Skeletal muscle satellite cell (primary cell): Measurements from ENCODE around the gene NCK1.
A peak's percentile ranks its signal among the peaks of the same experiment; 100 is the strongest.
"Not testable (repeated sequence)": the region's sequence is repeated elsewhere in the genome, so short reads cannot be mapped to it uniquely, and the experiment has no call there.

ENCODE experiments used
- H3K27me3 ChIP-seq: 2 replicates; pipeline ENCODE4 v1.7.0; 2013; ENCODE audit warnings: low read length; ENCODE audit not compliant: control insufficient read depth, insufficient read depth
- H3K36me3 ChIP-seq: 2 replicates; pipeline ENCODE4 v1.7.0; 2013; ENCODE audit warnings: mild to moderate bottlenecking, control low read depth, low read length; ENCODE audit not compliant: insufficient read depth
- H3K4me1 ChIP-seq: 2 replicates; pipeline ENCODE4 v1.7.0; 2013; ENCODE audit warnings: low read length; ENCODE audit not compliant: control insufficient read depth, insufficient read depth
- H3K4me2 ChIP-seq: 2 replicates; pipeline ENCODE4 v1.7.0; 2013; ENCODE audit warnings: mild to moderate bottlenecking, low read length
- H3K4me3 ChIP-seq: 2 replicates; pipeline ENCODE4 v1.7.0; 2013; ENCODE audit warnings: low read length
- H3K9ac ChIP-seq: 2 replicates; pipeline ENCODE4 v1.7.0; 2013; ENCODE audit warnings: mild to moderate bottlenecking, low read depth, low read length, moderate library complexity
- H3K9me3 ChIP-seq: replicated peaks from 2 replicates; pipeline ENCODE4 v1.7.0; 2013; ENCODE audit warnings: mild to moderate bottlenecking, control low read depth, low read length

Gene NCK1

GRCh38 chr3:136974670-136975069 lies 112.7 kb downstream of the NCK1 start:
- Histone ChIP-seq H3K27me3 (no peaks in the 10 kb centered on the region), H3K4me2 (no peak overlapping the region), H3K4me1 (peaks cover 3% of the 10 kb centered on the region), H3K4me3 (no peak overlapping the region), H3K36me3 (no peaks in the 10 kb centered on the region), H3K9me3 (no peaks in the 10 kb centered on the region), H3K9ac (no peak overlapping the region)

GRCh38 chr3:136979204-136979603 lies 117.2 kb downstream of the NCK1 start:
- H3K4me3 ChIP-seq: no peak overlapping the region

GRCh38 chr3:136979684-136980083 lies 117.7 kb downstream of the NCK1 start:
- no peak overlapping the region for H3K9ac ChIP-seq
- no peaks in the 10 kb centered on the region for H3K27me3 ChIP-seq
- H3K4me3 ChIP-seq: no peak overlapping the region
- H3K36me3 ChIP-seq: no peaks in the 10 kb centered on the region
- no peak overlapping the region for H3K4me2 ChIP-seq
- H3K4me1 ChIP-seq: peaks cover 8% of the 10 kb centered on the region
- H3K9me3 ChIP-seq: no peaks in the 10 kb centered on the region

More at GRCh38 chr3:136979204-136979603, 117.2 kb downstream of the NCK1 start:
- H3K36me3 ChIP-seq: no peaks in the 10 kb centered on the region
- peaks cover 3% of the 10 kb centered on the region for H3K4me1 ChIP-seq
- H3K9ac ChIP-seq: no peak overlapping the region
- H3K27me3 ChIP-seq: no peaks in the 10 kb centered on the region
- H3K9me3 ChIP-seq: no peaks in the 10 kb centered on the region
- no peak overlapping the region for H3K4me2 ChIP-seq

GRCh38 chr3:136982033-136982432 lies 120.0 kb downstream of the NCK1 start:
- Histone ChIP-seq H3K36me3 (no peaks in the 10 kb centered on the region), H3K27me3 (no peaks in the 10 kb centered on the region), H3K4me1 (peaks cover 19% of the 10 kb centered on the region), H3K9me3 (no peaks in the 10 kb centered on the region), H3K9ac (no peak overlapping the region), H3K4me3 (no peak overlapping the region), H3K4me2 (no peak overlapping the region)

GRCh38 chr3:136982520-136983138 lies 120.6 kb downstream of the NCK1 start:
- Histone ChIP-seq H3K27me3 (no peaks in the 10 kb centered on the region), H3K9ac (no peak overlapping the region), H3K9me3 (no peaks in the 10 kb centered on the region), H3K36me3 (no peaks in the 10 kb centered on the region), H3K4me1 (peaks cover 19% of the 10 kb centered on the region), H3K4me3 (no peak overlapping the region), H3K4me2 (no peak overlapping the region)

- Histone ChIP-seq H3K4me3 (no peak overlapping the region), H3K9ac (peak overlapping the region; percentile 9), H3K27me3 (no peaks in the 10 kb centered on the region), H3K9me3 (no peaks in the 10 kb centered on the region), H3K4me2 (peak overlapping the region; percentile 48), H3K4me1 (peaks cover 17% of the 10 kb centered on the region), H3K36me3 (no peaks in the 10 kb centered on the region)
Measured at GRCh38 chr3:136984837-136985236, 122.8 kb downstream of the NCK1 start.

GRCh38 chr3:136987398-136987980 lies 125.5 kb downstream of the NCK1 start:
- H3K4me2 ChIP-seq, H3K4me3 ChIP-seq, H3K36me3 ChIP-seq, H3K27me3 ChIP-seq, H3K9ac ChIP-seq, H3K9me3 ChIP-seq: not testable (repeated sequence)
- peaks cover 17% of the 10 kb centered on the region for H3K4me1 ChIP-seq

- no peak overlapping the region for H3K4me3 ChIP-seq
- peaks cover 17% of the 10 kb centered on the region for H3K4me1 ChIP-seq
- no peak overlapping the region for H3K9ac ChIP-seq
- no peaks in the 10 kb centered on the region for H3K9me3 ChIP-seq
- H3K27me3 ChIP-seq: no peaks in the 10 kb centered on the region
- H3K4me2 ChIP-seq: no peak overlapping the region
- no peaks in the 10 kb centered on the region for H3K36me3 ChIP-seq
Measured at GRCh38 chr3:136988651-136989050, 126.6 kb downstream of the NCK1 start.

- H3K27me3 ChIP-seq: no peaks in the 10 kb centered on the region
- no peaks in the 10 kb centered on the region for H3K9me3 ChIP-seq
- H3K4me2 ChIP-seq: no peak overlapping the region
- no peak overlapping the region for H3K4me3 ChIP-seq
- peaks cover 16% of the 10 kb centered on the region for H3K4me1 ChIP-seq
- H3K36me3 ChIP-seq: no peaks in the 10 kb centered on the region
- no peak overlapping the region for H3K9ac ChIP-seq
Measured at GRCh38 chr3:136989781-136990524, 127.9 kb downstream of the NCK1 start.

- peaks cover 16% of the 10 kb centered on the region for H3K4me1 ChIP-seq
- H3K36me3 ChIP-seq: no peaks in the 10 kb centered on the region
- no peak overlapping the region for H3K4me3 ChIP-seq
- H3K9me3 ChIP-seq: no peaks in the 10 kb centered on the region
- no peak overlapping the region for H3K9ac ChIP-seq
- no peaks in the 10 kb centered on the region for H3K27me3 ChIP-seq
- no peak overlapping the region for H3K4me2 ChIP-seq
Measured at GRCh38 chr3:136990826-136991225, 128.8 kb downstream of the NCK1 start.

- Histone ChIP-seq H3K36me3 (no peaks in the 10 kb centered on the region), H3K4me1 (peaks cover 18% of the 10 kb centered on the region), H3K4me3 (no peak overlapping the region), H3K9me3 (no peaks in the 10 kb centered on the region), H3K4me2 (no peak overlapping the region), H3K27me3 (no peaks in the 10 kb centered on the region), H3K9ac (no peak overlapping the region)
Measured at GRCh38 chr3:136992115-136992514, 130.1 kb downstream of the NCK1 start.
